Inflammatory macrophage treated with lipopolysaccharide for 1 hour (primary cell): ENCODE results near the gene FAM111A.

Source experiments
- DNase-seq, 2 donors: peaks; one replicate each; pipeline ENCODE4 v3.0.0-alpha.2; 2020 to 2022

Gene FAM111A

DNA sequence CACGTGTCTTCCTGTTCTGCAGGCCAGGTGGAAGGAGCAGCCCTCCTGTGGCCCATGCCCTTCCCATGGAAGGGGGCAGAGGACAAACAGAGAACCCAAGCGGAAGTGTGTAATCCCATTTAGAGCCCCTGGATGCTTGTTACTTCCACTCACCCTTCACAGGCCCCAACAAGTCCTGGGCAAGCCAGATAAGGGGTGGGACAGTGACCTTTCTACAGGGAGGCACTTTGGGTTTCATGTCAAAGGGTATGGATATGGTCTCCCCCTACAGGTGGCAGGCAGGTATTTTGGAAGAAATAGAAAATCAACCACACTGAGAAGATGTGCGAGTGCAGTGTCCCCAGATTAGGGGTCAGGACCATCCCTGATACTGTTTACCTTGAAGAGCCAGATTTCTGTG is 58.7 kb downstream of the FAM111A start:
- DNase-seq, result no peak
